ENCODE data around the gene ZNF219.

The ZNF219 gene

DNA sequence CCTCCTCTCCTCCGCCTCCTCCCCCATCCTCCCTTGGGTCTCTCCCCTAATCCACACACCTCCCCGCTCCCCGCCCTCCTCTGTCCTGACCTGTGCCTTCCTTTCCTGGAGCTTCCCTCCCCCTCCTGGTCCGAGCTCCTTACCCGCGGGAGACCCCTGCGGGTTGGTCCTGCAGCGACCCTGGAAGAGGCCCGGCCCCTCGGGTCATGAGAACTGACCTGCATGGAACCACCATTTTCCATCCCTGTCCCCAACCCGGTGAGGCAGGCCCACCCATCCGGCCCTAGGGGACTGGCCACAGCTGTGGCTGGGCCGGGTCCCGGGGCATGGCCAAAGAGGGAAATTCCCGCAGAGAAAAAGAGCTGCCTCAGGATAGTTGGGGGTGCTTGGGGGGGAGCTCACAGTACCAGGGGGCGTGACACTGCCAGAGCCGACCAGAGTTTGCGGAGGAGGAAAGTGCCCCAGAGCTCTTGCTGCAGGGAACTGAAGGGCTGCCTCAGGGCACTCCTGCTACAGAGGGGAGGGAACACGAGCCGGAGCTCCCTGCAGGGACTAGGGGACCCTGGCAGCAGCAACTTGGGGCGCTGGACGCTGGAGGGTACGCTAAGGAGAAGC is 27.7 kb downstream of the ZNF219 start:
- DNase-seq (ENCODE audit: extremely low spot score, insufficient read length, low read depth) = no peak
- FAIRE-seq = no peak

GRCh38 chr14:21070083-21070609 is 28.3 kb downstream of the ZNF219 start, which contains the start of gene ARHGEF40:
ARHGEF40 (plus strand) TSS chr14:21070304; CDS start chr14:21070397, 93 bp downstream.
- FAIRE-seq (no peak), DNase-seq (ENCODE audit: extremely low spot score, insufficient read length, low read depth) (no peak)

GRCh38 chr14:21069388-21070082 is 28.9 kb downstream of the ZNF219 start:
- DNase-seq (ENCODE audit: extremely low spot score, insufficient read length, low read depth) = no peak
- no peak for FAIRE-seq

DNA sequence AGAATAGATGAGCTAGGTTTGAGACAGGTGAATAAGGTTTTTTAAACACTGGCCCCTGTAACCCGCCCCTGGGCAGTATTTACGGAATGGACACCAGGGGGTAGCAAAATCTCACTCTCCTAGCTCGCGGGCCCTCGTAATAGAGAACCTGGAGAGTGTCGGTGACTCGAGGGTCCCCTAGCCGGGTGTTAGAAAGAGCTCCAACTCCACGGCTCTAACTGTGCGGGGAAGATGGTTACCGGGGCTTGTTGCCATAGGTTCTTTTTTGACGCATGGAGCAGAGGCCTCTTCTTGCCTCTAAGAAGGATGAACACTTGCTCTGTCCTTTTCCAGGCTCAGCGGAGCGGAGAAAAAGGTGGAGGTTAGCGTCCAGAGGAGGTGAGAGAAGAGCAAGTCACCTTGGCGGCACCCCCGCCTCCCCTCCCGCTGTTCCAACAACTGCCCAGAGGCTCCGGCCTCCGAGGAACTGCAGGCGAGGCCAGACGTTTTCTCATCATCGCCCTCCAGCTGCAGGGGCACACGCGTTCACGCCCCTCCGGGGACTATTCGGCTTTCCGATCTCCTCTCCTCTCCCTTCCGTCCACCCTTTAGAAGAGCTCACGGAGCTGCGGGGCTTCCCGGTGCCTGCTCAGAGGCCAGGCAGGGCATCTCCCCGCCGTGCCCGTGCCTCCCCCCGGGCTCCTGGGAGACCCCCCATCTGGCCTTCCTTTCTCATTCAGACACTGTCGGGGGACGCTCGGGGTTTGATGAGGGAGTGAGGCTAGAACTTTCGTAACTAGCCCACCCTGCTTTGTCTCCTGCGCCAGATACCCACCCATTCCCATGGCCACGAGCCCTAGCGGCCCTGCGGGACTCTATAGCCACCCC is 29.7 kb downstream of the ZNF219 start:
- FAIRE-seq (peak; percentile 26), DNase-seq (ENCODE audit: extremely low spot score, insufficient read length, low read depth) (no peak)

DNA sequence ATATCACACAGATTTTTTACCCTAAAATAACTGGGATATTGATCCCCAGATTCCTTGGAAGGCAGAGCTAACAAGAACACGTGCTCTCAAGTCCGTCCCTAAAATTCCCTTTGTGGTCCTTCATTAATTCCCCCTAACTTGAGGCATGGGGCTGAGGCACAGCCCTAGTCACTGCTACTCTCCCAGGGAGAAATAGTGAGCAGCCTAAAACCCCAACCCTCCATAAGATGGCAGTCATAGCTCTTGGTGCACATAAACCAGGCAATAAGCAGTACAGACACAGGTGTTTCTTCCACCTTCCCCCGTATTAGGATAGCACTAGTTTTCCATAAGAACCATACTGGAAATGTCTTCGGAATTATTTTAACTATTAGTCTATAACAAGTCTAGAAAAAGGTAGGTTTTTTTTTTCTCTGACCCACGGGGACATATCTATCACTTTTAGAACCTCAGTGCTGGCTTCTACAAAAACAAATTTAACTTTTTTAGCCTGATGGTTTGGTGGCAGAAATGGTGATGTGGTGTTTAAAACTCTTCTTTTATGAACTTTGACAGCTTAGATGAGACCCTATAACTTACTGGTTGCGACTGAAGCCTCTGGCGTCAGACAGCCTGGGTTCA is 31.5 kb downstream of the ZNF219 start:
- DNase-seq (ENCODE audit: extremely low spot score, insufficient read length, low read depth) = no peak
- FAIRE-seq = no peak

- no peak for DNase-seq (ENCODE audit: extremely low spot score, insufficient read length, low read depth)
- no peak for FAIRE-seq
Measured at GRCh38 chr14:21063479-21063878, 35.0 kb downstream of the ZNF219 start.

DNA sequence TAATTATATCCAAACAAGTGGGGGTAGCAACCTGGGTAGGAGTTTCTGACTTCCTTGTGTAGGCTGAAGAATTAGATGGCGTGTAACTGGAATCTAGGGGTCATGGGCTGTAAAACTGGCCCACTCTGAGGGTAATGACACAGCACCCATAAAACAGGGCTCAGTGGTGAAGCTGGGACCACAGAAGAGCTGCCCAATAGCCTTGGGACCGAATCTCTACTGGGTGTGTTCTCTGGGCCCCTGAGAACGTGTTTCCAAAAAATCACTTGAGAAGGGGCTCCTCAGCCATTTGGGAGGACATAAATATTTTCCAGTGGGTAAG is 37.1 kb downstream of the ZNF219 start:
- FAIRE-seq (no peak), DNase-seq (ENCODE audit: extremely low spot score, insufficient read length, low read depth) (no peak)

- DNase-seq (ENCODE audit: extremely low spot score, insufficient read length, low read depth) (no peak), FAIRE-seq (no peak)
Measured at GRCh38 chr14:21060614-21061346, 37.7 kb downstream of the ZNF219 start.

GRCh38 chr14:21059842-21060613 is 38.4 kb downstream of the ZNF219 start:
- FAIRE-seq (no peak), DNase-seq (ENCODE audit: extremely low spot score, insufficient read length, low read depth) (no peak)

GRCh38 chr14:21058903-21059302 is 39.6 kb downstream of the ZNF219 start:
- no peak for FAIRE-seq
- no peak for DNase-seq (ENCODE audit: extremely low spot score, insufficient read length, low read depth)

GRCh38 chr14:21057803-21058675 is 40.4 kb downstream of the ZNF219 start, which contains the start of gene RNASE8:
RNASE8 (plus strand) TSS chr14:21057822; CDS start chr14:21057893, 71 bp downstream.
- no peak for FAIRE-seq
- DNase-seq (ENCODE audit: extremely low spot score, insufficient read length, low read depth) = no peak

DNA sequence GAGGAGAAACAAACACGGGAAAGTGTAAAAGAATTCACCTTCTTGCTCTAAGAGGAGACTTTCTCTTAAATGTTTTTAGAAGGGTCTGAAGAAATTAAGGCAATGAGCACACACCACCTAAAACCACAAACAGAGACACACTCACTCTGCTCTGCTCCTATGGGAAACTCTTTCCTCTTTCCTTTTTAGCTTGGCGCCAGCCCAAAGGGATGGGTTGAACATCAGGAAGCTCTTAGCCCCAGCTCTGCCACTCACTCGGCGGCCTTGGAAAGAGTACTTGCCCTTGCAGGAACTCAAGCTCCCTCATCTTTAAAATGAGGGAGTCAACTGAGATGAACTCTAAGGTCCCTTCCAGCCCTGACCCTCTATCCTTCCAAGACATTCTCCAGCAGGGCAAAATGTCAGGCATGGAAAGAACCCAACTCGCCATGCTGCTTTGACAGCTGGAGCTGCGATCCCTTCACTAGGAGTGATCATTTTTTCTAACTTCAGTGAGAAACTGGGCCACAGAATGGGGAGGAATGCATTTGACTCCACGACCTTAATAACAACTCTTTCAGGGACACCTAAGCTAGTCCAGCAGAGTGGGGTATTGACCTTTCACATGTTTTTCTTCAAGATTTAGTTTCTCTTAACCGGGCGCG is 41.8 kb downstream of the ZNF219 start:
- DNase-seq (ENCODE audit: extremely low spot score, insufficient read length, low read depth) = no peak
- FAIRE-seq = no peak

- FAIRE-seq = no peak
- no peak for DNase-seq (ENCODE audit: extremely low spot score, insufficient read length, low read depth)
Measured at GRCh38 chr14:21055432-21056117, 42.9 kb downstream of the ZNF219 start.

DNA sequence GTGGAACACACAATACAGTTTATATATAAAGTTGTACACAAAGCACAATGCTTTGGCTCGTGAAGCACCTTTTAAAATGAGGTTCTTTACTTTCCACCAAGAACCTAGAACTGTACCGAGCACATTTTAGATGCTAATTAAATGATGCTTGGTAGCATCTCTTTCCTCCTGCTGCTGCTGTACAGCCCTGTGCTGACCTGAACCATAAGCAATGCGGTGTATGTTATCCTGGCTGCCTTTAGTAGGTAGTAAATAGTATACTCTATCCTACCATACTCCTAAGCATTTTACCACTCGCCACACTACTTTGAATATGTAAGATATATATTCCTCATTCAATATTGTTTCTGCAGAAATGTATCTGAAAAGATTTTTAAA is 43.7 kb downstream of the ZNF219 start:
- no peak for DNase-seq (ENCODE audit: extremely low spot score, insufficient read length, low read depth)
- FAIRE-seq = no peak

DNA sequence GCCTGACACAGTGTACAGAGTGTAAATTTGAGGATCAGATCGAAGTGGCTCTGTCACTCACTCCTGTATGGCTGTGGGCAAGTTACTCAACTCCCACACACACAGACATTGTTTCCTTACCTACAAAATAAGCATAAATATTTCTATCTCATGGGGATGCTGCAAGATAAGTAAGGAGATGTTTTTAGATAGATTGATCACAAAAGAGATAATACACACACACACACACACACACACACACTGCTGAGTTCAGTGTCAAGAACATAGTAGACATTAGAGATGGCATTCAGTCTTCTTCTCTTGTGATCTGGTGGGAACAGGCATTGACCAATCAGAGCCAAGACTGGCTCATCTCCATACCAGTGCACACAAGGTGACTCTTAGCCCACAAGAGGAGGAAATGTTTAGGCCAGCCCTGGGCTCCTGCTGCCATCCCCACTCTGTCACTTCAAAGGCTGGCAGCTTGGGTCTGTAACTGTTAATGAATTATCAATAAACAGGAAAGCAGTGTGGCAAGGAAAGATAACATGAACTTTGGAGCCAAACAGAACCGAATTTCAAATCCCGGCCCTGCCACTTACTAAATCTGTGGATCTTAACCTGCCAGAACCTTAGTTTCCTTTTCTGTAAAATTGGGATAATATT is 44.2 kb downstream of the ZNF219 start:
- DNase-seq (ENCODE audit: extremely low spot score, insufficient read length, low read depth) (no peak), FAIRE-seq (no peak)

Data from GM18507 (cell line).